T-helper 17 cell (primary cell): Measurements from ENCODE around the gene LRRC4C. TPM values are rescaled to one million over a fixed set of nuclear protein-coding genes. Genes with fewer than 3 reads are reported as not detected.

Experiments used
- ATAC-seq: fragments of 150-1000 bp; cut with Tn5 transposase; 2 replicates; pipeline ENCODE4 v1.10.0; 2021; ENCODE audit warnings: mild to moderate bottlenecking, moderate library complexity
- DNase-seq, 3 donors: peaks; one replicate each; pipeline versions ENCODE4 v3.0.0 to v3.0.0-alpha.2; 2020 to 2021
- H3K9me3 ChIP-seq: one replicate; pipeline ENCODE4 v1.7.0; 2013; ENCODE audit warnings: low read length, mild to moderate bottlenecking; ENCODE audit not compliant: control insufficient read depth, poor library complexity, severe bottlenecking
- H3K27ac Mint-ChIP-seq: one replicate; pipeline ENCODE4 v1.8.0; 2022; ENCODE audit warnings: mild to moderate bottlenecking, moderate library complexity, mixed read lengths
- H3K27me3 Mint-ChIP-seq: one replicate; pipeline ENCODE4 v1.8.0; 2022; ENCODE audit warnings: mixed read lengths
- H3K36me3 Mint-ChIP-seq: one replicate; pipeline ENCODE4 v1.8.0; 2022; ENCODE audit warnings: low read depth, mixed read lengths
- H3K4me1 Mint-ChIP-seq: one replicate; pipeline ENCODE4 v1.8.0; 2022; ENCODE audit warnings: mild to moderate bottlenecking, mixed read lengths
- H3K4me3 Mint-ChIP-seq: one replicate; pipeline ENCODE4 v1.8.0; 2022; ENCODE audit warnings: mild to moderate bottlenecking, moderate library complexity, mixed read lengths
- total RNA-seq, 4 donors: library from RNA in 2 of 4; stranded (reverse) in 2 of 4; gene quantifications; one replicate each; pipeline ENCODE4 v1.2.3 and lab custom pipeline; 2022 to 2026

LRRC4C gene
- total RNA-seq, result not detected
- total RNA-seq (lab: John Stamatoyannopoulos, UW), result 0 reads per million in 2 donors

DNA sequence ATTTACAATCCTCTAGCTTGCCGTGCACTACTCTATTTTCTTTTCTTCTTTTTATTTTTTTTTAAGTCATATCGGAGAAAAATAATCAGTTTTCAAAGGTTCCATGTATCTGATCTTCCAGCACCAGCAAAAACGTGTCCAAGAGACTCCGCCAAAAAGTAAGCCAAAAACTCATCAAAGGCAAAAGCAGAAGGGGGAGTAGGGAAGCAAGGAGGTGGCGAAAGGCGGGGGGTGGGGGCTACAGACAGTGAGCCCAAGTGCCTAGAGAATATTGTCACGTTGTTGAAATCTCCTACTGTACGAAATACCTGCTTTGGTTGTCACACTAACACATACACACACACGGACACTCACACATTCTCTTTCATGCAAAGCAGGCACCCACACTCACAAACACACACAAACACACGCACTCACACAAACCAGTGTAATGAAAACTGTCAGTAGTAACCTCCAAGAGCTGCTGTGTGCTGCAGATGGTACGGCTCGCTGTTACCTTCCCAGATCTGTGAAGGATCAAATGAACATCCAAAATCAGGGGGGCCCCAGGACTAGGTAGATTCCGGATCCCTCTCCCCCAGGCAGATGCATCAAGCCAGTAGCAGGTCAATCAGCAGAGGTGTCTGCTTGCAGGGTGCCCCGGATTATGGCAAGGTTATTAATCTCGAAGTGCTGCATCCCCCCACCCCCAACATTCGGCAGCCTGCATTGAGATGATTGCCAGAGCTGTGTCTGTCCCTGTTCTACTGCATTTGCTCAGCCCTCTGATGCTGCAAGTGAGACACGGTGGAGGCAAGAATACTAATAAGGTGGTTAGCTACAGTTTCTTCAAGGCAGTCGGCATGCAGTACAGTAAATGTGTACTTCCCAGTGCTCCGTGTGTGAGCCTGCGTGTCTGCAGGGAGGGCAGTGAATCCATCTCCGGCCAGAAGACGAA is at the start of gene LRRC4C:
LRRC4C (minus strand) TSS at position 188 of the 937 bp plus-strand sequence.
- peak within 1 kb of the TSS; percentile 53 for H3K27ac Mint-ChIP-seq

DNA sequence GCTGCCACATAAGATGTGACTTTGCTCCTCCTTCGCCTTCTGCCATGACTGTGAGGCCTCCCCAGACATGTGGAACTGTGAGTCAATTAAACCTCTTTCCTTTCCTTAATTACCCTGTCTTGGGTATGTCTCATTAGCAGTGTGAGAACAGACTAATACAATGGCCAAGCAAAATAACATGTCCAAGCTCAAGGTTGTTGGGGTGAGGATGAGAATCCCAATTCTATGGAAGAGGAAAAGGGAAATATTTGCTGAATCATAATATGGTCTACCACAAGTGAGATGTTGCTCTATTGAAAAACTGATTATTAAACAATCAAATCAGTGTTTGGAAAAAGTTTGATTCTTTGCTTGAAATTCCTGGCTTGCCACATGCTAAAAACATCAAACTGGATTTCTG is 48.7 kb upstream of the LRRC4C start:
- no peak for DNase-seq
- Mint-ChIP-seq H3K27me3 (no peaks in the 10 kb centered on the region), H3K4me3 (no peak overlapping the region), H3K36me3 (no peaks in the 10 kb centered on the region), H3K4me1 (no peaks in the 10 kb centered on the region), H3K27ac (no peak overlapping the region)
- no peaks in the 10 kb centered on the region for H3K9me3 ChIP-seq
- ATAC-seq, result no peak

More for the DNA sequence above, at the start of gene LRRC4C:
- Mint-ChIP-seq H3K36me3 (no peaks in the 10 kb centered on the region), H3K27me3 (peaks cover 14% of the 10 kb centered on the region), H3K4me1 (peaks cover 2% of the 10 kb centered on the region), H3K4me3 (no peak within 1 kb of the TSS)
- ATAC-seq, result no peak
- no peak for DNase-seq
- H3K9me3 ChIP-seq, result no peaks in the 10 kb centered on the region

DNA sequence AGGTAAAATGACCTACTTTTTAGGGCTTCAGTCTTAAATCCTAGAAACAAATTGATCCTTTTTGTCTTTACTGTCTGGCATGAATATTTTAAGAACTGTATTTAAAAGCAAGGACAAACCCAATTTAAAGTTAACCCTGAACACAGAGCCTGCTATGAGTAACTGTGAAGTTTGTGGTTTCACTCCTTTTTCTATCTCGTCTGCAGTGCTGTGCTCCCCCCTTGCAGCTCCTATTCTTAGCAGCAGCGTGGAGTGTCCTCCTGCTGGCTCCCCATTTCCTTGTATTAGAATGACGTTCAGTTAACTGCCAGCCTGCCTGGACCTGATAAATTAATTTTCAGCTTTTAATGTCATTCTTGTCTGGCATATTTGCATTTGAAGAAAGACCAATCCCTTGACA is 40.0 kb upstream of the LRRC4C start:
- ATAC-seq, result no peak
- no peaks in the 10 kb centered on the region for H3K9me3 ChIP-seq
- no peak for DNase-seq
- Mint-ChIP-seq H3K27me3 (no peaks in the 10 kb centered on the region), H3K27ac (no peak overlapping the region), H3K36me3 (no peaks in the 10 kb centered on the region), H3K4me1 (no peaks in the 10 kb centered on the region), H3K4me3 (no peak overlapping the region)

DNA sequence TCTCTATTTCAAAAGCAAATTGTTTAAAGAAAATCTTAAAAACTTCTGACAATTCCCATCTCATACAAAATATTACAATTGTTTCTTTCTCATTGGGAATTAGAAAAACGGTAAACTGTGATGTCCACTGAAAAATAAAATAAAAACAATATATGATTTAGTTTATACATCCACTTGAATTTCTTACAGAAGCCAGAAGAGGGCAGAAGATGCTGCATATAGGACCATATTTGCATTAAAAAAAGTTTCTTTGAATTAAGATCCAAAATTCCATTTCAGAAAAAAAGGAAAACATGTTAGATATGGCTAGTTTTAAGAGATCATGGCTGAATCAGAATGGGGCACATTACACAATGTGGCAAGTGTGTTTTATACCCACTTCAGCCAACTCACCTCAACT is 39.3 kb upstream of the LRRC4C start:
- H3K9me3 ChIP-seq, result no peaks in the 10 kb centered on the region
- Mint-ChIP-seq H3K27me3 (no peaks in the 10 kb centered on the region), H3K4me3 (no peak overlapping the region), H3K36me3 (no peaks in the 10 kb centered on the region), H3K4me1 (no peaks in the 10 kb centered on the region), H3K27ac (no peak overlapping the region)
- ATAC-seq (no peak), DNase-seq (no peak)

DNA sequence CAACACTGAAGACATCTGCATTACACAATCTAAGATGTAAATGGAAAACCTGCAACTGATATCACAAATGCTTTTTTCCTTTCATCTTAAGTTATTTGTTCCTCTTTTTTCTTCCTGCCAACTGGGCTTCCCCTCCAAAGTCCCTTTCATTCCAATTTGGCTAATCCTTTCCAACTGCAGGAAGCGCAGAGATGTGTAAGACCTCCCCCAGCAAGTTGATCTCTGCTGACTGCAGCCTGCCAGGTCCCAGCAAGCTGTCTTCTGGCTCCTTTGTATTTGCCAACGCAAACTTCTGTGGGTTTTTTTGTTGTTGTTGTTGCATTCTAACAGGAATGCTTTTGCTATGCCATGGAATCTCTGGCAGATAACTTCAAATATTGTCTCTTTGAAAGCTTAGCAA is 38.5 kb upstream of the LRRC4C start:
- DNase-seq (no peak), ATAC-seq (no peak)
- Mint-ChIP-seq H3K4me1 (no peaks in the 10 kb centered on the region), H3K27me3 (no peaks in the 10 kb centered on the region), H3K36me3 (no peaks in the 10 kb centered on the region), H3K27ac (no peak overlapping the region), H3K4me3 (no peak overlapping the region)
- no peaks in the 10 kb centered on the region for H3K9me3 ChIP-seq

DNA sequence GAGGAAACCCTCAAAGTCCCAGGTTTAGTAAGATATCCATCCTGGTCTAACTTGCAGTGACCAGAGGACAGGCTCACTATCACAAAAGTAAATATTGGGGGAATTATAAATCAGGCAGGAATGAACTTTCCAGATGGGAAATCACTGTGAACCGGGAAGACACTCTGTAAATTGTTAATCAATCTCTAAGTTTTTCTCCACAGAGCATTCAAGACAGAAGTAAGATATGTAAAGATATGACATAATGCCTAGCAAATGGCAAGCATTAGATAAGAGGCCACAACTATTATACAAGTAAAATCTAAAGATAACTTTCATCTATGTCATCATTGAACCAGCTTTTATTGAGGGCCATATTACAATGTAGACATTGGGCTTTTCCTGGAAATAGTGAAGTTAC is 35.3 kb upstream of the LRRC4C start:
- Mint-ChIP-seq H3K27me3 (no peaks in the 10 kb centered on the region), H3K4me1 (no peaks in the 10 kb centered on the region), H3K27ac (no peak overlapping the region), H3K4me3 (no peak overlapping the region), H3K36me3 (no peaks in the 10 kb centered on the region)
- no peak for ATAC-seq
- H3K9me3 ChIP-seq, result no peaks in the 10 kb centered on the region
- DNase-seq, result no peak

DNA sequence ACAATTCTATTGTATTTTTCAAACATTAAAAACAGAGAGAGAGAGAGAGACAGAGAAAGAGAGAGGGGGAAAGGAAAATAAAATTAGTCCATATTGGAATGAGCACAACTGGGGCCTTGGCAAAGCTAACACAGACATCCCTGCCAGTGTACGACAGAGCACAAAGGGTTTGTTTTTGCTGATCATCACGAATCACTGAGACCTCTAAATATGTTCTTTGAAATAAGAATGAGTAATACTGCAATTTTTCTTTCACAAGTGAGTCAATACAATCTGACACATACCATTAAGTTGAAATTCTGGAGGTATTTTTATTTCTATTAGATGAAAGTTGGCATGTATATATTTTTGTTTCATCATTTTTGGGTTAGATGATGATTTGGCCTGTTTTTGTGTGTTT is 27.0 kb upstream of the LRRC4C start:
- no peaks in the 10 kb centered on the region for H3K9me3 ChIP-seq
- H3K27ac Mint-ChIP-seq, result no peak overlapping the region
- no peaks in the 10 kb centered on the region for H3K4me1 Mint-ChIP-seq
- ATAC-seq (no peak), DNase-seq (no peak)
- no peaks in the 10 kb centered on the region for H3K36me3 Mint-ChIP-seq
- H3K27me3 Mint-ChIP-seq, result no peaks in the 10 kb centered on the region
- H3K4me3 Mint-ChIP-seq, result peak overlapping the region; percentile 0

DNA sequence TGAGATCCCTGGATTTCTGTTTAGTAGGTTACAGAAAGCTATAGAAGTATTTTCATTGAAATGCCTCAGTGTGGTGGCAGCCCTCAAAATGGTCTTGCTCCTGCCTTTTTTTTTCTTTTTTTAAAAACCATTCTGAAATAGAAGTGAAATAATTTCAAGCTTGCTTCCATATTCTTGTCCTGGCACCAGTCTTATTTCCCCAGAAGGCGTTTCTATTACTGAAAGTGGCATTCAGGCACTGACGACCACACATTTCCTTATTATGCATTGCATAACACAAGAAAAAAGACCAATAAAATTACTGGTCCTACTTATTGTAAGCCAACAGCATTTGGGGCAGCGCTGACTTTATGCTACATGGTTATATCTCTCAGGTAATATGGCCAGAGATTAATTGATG is 24.5 kb upstream of the LRRC4C start:
- ATAC-seq (no peak), DNase-seq (no peak)
- Mint-ChIP-seq H3K27ac (no peak overlapping the region), H3K4me1 (no peaks in the 10 kb centered on the region), H3K4me3 (no peak overlapping the region), H3K27me3 (no peaks in the 10 kb centered on the region), H3K36me3 (no peaks in the 10 kb centered on the region)
- no peaks in the 10 kb centered on the region for H3K9me3 ChIP-seq

DNA sequence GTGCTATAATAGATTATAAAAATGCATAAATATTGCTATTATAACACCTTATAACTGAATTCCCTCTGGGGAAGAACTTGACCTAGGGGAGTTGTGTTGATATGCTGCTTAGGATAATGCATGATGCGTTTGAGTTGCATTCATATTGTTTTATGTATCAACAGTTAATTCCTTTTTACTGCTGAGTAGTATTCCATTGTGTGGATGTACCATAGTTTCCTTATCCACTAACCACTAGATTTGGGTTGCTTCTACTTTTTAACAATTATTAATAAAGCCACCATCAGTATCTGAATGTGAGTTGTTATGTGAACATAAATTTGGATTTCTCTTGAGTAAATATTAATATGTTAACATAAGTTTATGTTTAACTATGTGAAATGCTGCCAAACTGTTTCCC is 19.7 kb upstream of the LRRC4C start:
- Mint-ChIP-seq H3K4me3 (no peak overlapping the region), H3K36me3 (no peaks in the 10 kb centered on the region), H3K4me1 (no peaks in the 10 kb centered on the region), H3K27me3 (no peaks in the 10 kb centered on the region), H3K27ac (no peak overlapping the region)
- H3K9me3 ChIP-seq, result no peaks in the 10 kb centered on the region
- DNase-seq (no peak), ATAC-seq (no peak)

DNA sequence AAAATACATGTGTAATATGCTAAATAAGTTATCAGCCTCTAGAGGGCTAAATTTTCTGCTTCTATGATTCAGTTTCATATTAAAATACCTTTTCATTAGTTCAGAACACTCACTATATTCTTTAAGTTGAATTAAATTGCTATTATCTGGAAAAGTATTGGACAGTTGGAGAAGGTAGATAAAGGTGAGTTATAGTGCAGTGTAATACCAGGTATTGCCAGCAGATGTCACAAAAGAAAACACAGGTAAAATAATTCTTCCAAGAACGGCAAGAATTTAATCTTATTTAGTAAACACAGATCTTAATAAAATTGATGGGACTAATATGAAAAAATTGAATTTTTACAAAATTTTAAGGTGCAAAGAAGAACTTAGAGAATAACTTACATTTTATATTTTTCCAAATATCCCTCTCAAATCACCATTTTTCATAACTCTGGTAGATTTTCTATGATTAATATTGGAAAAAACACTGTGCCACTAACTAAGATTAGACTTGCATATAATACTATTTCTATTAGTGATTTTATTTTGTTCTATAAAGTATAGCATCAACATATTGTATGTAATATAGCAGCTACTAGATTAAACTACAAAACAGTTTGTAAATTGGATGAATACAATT is 1.7 kb upstream of the LRRC4C start:
- Mint-ChIP-seq H3K4me1 (peaks cover 2% of the 10 kb centered on the region), H3K27ac (no peak overlapping the region), H3K36me3 (no peaks in the 10 kb centered on the region), H3K4me3 (no peak overlapping the region), H3K27me3 (peaks cover 14% of the 10 kb centered on the region)
- no peak for ATAC-seq
- H3K9me3 ChIP-seq, result no peaks in the 10 kb centered on the region
- DNase-seq, result no peak

DNA sequence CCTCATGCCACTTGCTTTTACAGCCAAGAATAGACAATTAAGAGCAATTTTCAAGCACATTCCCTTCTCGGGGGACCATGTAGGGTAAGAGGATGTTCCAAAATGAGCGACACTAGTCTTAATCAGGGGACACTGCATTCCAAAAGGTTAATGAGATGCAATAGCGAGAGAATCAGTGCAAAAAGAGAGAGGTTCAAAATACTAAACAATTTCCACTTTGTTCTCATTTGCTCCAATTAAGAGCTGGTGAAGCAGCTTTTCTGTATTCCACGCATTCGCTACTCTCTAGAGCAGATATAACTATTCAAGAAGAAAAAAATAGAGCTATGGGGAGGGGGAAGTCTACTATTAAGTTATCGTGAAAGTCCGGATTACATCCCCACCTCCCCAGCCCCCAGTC is 811 bp downstream of the LRRC4C start:
- no peak overlapping the region for H3K4me3 Mint-ChIP-seq
- no peak for DNase-seq
- H3K36me3 Mint-ChIP-seq, result no peaks in the 10 kb centered on the region
- no peak overlapping the region for H3K27ac Mint-ChIP-seq
- H3K27me3 Mint-ChIP-seq, result peaks cover 14% of the 10 kb centered on the region
- H3K4me1 Mint-ChIP-seq, result peaks cover 2% of the 10 kb centered on the region
- no peak for ATAC-seq
- H3K9me3 ChIP-seq, result no peaks in the 10 kb centered on the region

DNA sequence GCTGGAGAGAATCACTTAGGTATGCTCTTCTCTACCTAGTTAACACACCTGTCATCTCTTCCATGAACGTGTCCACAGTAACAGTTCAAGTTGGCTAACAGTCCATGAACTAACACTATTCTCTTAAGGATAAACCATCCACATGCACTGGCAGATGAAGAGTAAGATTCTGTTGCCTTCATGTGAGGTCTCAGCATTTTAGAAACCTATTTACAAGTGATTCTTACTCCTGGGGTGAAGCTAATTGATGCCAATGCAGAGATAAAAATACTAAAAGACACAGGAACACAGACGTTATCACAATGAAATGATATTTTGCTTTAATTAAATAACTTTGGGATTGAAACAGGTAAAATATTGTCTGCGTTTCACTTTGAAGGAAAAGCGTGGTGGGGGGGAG is 1.3 kb downstream of the LRRC4C start:
- H3K27ac Mint-ChIP-seq, result no peak overlapping the region
- peaks cover 14% of the 10 kb centered on the region for H3K27me3 Mint-ChIP-seq
- no peak for DNase-seq
- no peak for ATAC-seq
- peaks cover 2% of the 10 kb centered on the region for H3K4me1 Mint-ChIP-seq
- no peaks in the 10 kb centered on the region for H3K9me3 ChIP-seq
- no peaks in the 10 kb centered on the region for H3K36me3 Mint-ChIP-seq
- no peak overlapping the region for H3K4me3 Mint-ChIP-seq

DNA sequence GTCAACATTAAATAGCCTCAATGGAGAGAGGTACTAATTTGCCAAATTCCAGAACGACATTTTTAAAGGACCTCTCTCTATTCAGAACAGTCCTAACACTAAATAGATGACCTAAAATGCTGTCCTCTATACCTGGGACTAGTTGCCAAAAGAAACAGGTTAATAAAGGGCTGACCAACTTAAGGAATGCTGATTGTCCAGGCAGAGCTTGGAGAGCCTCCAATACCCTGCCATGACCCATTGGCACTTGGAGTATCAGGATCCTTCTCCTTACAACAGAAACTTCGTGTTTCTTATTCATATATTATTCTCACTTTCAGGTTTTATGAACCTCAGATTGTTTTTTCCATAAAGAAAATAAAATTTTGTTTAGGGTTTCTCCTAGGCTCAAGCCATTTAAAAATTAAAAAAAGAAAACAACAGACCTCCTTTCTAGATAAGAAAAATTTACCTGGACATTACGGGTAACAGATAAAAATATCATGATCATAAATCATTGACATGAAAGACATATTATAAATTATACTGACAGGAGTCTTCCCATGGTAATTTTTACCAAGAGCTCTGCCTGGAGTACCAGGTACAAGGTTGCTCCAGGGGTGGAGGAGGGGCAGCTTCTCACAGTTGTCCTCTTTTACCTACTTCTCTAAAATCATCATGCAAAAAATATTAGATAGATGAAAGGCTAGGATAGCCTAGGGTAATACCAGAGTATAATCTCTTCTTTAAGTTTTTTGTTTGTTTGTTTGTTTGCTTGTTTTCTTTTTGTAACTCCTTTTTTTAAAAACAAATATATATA is 2.0 kb downstream of the LRRC4C start:
- DNase-seq (no peak), ATAC-seq (no peak)
- Mint-ChIP-seq H3K36me3 (no peaks in the 10 kb centered on the region), H3K27me3 (peaks cover 14% of the 10 kb centered on the region), H3K27ac (no peak overlapping the region), H3K4me3 (no peak overlapping the region), H3K4me1 (peaks cover 2% of the 10 kb centered on the region)
- no peaks in the 10 kb centered on the region for H3K9me3 ChIP-seq
